ENCODE data around the gene PI4KA. TPM values are rescaled to one million over a fixed set of nuclear protein-coding genes. Genes with fewer than 3 reads are reported as not detected.

PI4KA gene
- total RNA-seq, 1 experiment from 2014 or later, result 71.6 TPM

GRCh38 chr22:20729194-20729593 is 129.4 kb downstream of the PI4KA start:
- DNase-seq (ENCODE audit: low spot score), result no peak
- CTCF ChIA-PET, result no interaction called here
- Histone ChIP-seq H3K36me3 (ENCODE audit: insufficient read depth, low read length, poor library complexity, severe bottlenecking) (peaks cover 8% of the 10 kb centered on the region), H3K27me3 (replicated peaks; ENCODE audit: insufficient read depth, low read depth, low read length, poor library complexity) (no peaks in the 10 kb centered on the region), H3K9me3 (ENCODE audit: low read depth, low read length, poor library complexity, severe bottlenecking) (no peaks in the 10 kb centered on the region), H3K27ac (ENCODE audit: low read depth, low read length, poor library complexity, severe bottlenecking) (no peak overlapping the region), H3K4me3 (ENCODE audit: low read depth, low read length, poor library complexity, severe bottlenecking) (no peak overlapping the region), H3K4me1 (ENCODE audit: insufficient read depth, low read length, poor library complexity, severe bottlenecking) (no peaks in the 10 kb centered on the region)
- POLR2A ChIA-PET (ENCODE audit: low non-redundant PET), result no interaction called here
- TF ChIP-seq EZH2 (IDR thresholded peaks at IDR 0.05; ENCODE audit: borderline replicate concordance, low read depth, low read length, poor library complexity, severe bottlenecking), result no peak
- no peak for TF ChIP-seq CTCF (conservative IDR thresholded peaks at IDR 0.05; ENCODE audit: low read depth, low read length)
- intact Hi-C loops (cut with micrococcal nuclease; ENCODE audit: unreplicated experiment), result no loop called here
- BruUV-seq (replicated peaks), result no TSS peak

GRCh38 chr22:20728523-20729190 is 130.0 kb downstream of the PI4KA start:
- DNase-seq (ENCODE audit: low spot score), result no peak
- no TSS peak for BruUV-seq (replicated peaks)
- Histone ChIP-seq H3K4me1 (ENCODE audit: insufficient read depth, low read length, poor library complexity, severe bottlenecking) (no peaks in the 10 kb centered on the region), H3K36me3 (ENCODE audit: insufficient read depth, low read length, poor library complexity, severe bottlenecking) (peaks cover 8% of the 10 kb centered on the region), H3K4me3 (ENCODE audit: low read depth, low read length, poor library complexity, severe bottlenecking) (no peak overlapping the region), H3K27ac (ENCODE audit: low read depth, low read length, poor library complexity, severe bottlenecking) (no peak overlapping the region), H3K27me3 (replicated peaks; ENCODE audit: insufficient read depth, low read depth, low read length, poor library complexity) (no peaks in the 10 kb centered on the region), H3K9me3 (ENCODE audit: low read depth, low read length, poor library complexity, severe bottlenecking) (no peaks in the 10 kb centered on the region)
- ChIA-PET POLR2A (ENCODE audit: low non-redundant PET) (no interaction called here), CTCF (interaction anchor here (0.6 kb wide), 1 partner anchor 10 kb away, joined by 4 read pairs; no protein-coding TSS in a partner anchor)
- no peak for TF ChIP-seq CTCF (conservative IDR thresholded peaks at IDR 0.05; ENCODE audit: low read depth, low read length)
- no peak for TF ChIP-seq EZH2 (IDR thresholded peaks at IDR 0.05; ENCODE audit: borderline replicate concordance, low read depth, low read length, poor library complexity, severe bottlenecking)
- intact Hi-C loops (cut with micrococcal nuclease; ENCODE audit: unreplicated experiment), result no loop called here

- BruUV-seq (replicated peaks), result no TSS peak
- DNase-seq (ENCODE audit: low spot score), result no peak
- Histone ChIP-seq H3K9me3 (ENCODE audit: low read depth, low read length, poor library complexity, severe bottlenecking) (no peaks in the 10 kb centered on the region), H3K4me3 (ENCODE audit: low read depth, low read length, poor library complexity, severe bottlenecking) (no peak overlapping the region), H3K27ac (ENCODE audit: low read depth, low read length, poor library complexity, severe bottlenecking) (no peak overlapping the region), H3K27me3 (replicated peaks; ENCODE audit: insufficient read depth, low read depth, low read length, poor library complexity) (no peaks in the 10 kb centered on the region), H3K36me3 (ENCODE audit: insufficient read depth, low read length, poor library complexity, severe bottlenecking) (peaks cover 8% of the 10 kb centered on the region), H3K4me1 (ENCODE audit: insufficient read depth, low read length, poor library complexity, severe bottlenecking) (no peaks in the 10 kb centered on the region)
- intact Hi-C loops (cut with micrococcal nuclease; ENCODE audit: unreplicated experiment), result no loop called here
- TF ChIP-seq EZH2 (IDR thresholded peaks at IDR 0.05; ENCODE audit: borderline replicate concordance, low read depth, low read length, poor library complexity, severe bottlenecking), result no peak
- POLR2A ChIA-PET (ENCODE audit: low non-redundant PET), result no interaction called here
- CTCF ChIA-PET, result no interaction called here
These were observed 131.2 kb downstream of the PI4KA start for GRCh38 chr22:20727118-20728015.
